ENCODE data around the gene ZFHX3.

The ZFHX3 gene

GRCh38 chr16:72840631-72841381, 207.1 kb downstream of the ZFHX3 start:
- DNase-seq (ENCODE audit: low read depth in 2 of 2), result peak in 1 of 2 donors; percentile 28
- TF ChIP-seq, protein P1, sequence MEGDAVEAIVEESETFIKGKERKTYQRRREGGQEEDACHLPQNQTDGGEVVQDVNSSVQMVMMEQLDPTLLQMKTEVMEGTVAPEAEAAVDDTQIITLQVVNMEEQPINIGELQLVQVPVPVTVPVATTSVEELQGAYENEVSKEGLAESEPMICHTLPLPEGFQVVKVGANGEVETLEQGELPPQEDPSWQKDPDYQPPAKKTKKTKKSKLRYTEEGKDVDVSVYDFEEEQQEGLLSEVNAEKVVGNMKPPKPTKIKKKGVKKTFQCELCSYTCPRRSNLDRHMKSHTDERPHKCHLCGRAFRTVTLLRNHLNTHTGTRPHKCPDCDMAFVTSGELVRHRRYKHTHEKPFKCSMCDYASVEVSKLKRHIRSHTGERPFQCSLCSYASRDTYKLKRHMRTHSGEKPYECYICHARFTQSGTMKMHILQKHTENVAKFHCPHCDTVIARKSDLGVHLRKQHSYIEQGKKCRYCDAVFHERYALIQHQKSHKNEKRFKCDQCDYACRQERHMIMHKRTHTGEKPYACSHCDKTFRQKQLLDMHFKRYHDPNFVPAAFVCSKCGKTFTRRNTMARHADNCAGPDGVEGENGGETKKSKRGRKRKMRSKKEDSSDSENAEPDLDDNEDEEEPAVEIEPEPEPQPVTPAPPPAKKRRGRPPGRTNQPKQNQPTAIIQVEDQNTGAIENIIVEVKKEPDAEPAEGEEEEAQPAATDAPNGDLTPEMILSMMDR (IDR thresholded peaks at IDR 0.05; ENCODE audit: low read depth, low read length), result no peak
- no peak overlapping the region for H3K4me3 ChIP-seq (replicated peaks in 1 of 2; ENCODE audit: low read depth in 2 of 2, low read length in 2 of 2)

GRCh38 chr16:72838951-72839350, 209.0 kb downstream of the ZFHX3 start:
- no peak overlapping the region for H3K4me3 ChIP-seq (replicated peaks in 1 of 2; ENCODE audit: low read depth in 2 of 2, low read length in 2 of 2)
- TF ChIP-seq, protein P1 (IDR thresholded peaks at IDR 0.05; ENCODE audit: low read depth, low read length), result no peak
- DNase-seq (ENCODE audit: low read depth in 2 of 2), result no peak

DNA sequence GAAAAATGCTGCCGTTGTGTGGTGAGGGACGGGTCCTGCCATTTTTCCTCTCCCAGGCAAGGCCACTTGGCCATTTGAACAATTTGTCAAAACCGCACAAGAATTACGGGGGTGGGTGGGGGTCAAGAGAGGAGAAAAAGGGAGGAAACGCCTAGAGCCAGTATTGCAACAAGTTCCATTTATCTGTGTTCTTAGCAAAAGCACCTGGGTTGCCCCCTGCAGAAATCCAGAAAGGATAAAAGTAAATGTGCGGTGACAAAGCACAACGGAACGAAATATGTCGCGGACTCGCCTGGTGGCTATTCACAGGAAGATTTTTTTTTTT, 209.4 kb downstream of the ZFHX3 start:
- no peak for DNase-seq (ENCODE audit: low read depth in 2 of 2)
- TF ChIP-seq, protein P1 (IDR thresholded peaks at IDR 0.05; ENCODE audit: low read depth, low read length), result no peak
- no peak overlapping the region for H3K4me3 ChIP-seq (replicated peaks in 1 of 2; ENCODE audit: low read depth in 2 of 2, low read length in 2 of 2)

- TF ChIP-seq, protein P1 (IDR thresholded peaks at IDR 0.05; ENCODE audit: low read depth, low read length), result no peak
- no peak overlapping the region for H3K4me3 ChIP-seq (replicated peaks in 1 of 2; ENCODE audit: low read depth in 2 of 2, low read length in 2 of 2)
- no peak for DNase-seq (ENCODE audit: low read depth in 2 of 2)
Observed at GRCh38 chr16:72837846-72838585, 209.9 kb downstream of the ZFHX3 start.

DNA sequence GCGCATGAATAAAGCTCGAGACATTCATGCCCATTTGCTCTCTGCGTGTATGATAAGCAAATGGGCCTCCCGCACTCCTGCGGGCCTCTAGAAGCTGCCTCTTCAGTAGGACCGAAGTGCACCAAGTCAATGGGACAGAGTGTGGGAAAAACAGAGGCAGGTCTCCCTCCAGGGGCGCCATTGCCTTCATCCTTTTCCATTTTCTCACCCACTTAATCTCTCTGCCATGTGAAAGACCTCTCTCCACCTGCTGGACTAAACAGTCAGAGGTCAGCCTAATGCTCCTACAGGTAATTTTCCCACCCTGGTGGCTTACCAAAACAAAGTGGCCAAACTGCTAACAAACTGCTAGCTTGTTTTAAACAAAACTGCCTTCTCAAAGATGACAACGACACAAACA, 210.9 kb downstream of the ZFHX3 start:
- H3K4me3 ChIP-seq (replicated peaks in 1 of 2; ENCODE audit: low read depth in 2 of 2, low read length in 2 of 2), result no peak overlapping the region
- DNase-seq (ENCODE audit: low read depth in 2 of 2), result no peak
- TF ChIP-seq, protein P1 (IDR thresholded peaks at IDR 0.05; ENCODE audit: low read depth, low read length), result no peak

GRCh38 chr16:72836181-72836580, 211.7 kb downstream of the ZFHX3 start:
- TF ChIP-seq, protein P1 (IDR thresholded peaks at IDR 0.05; ENCODE audit: low read depth, low read length), result no peak
- H3K4me3 ChIP-seq (replicated peaks in 1 of 2; ENCODE audit: low read depth in 2 of 2, low read length in 2 of 2), result no peak overlapping the region
- DNase-seq (ENCODE audit: low read depth in 2 of 2), result no peak
